Measurements from ENCODE around the gene HAPSTR1.

Gene HAPSTR1

DNA sequence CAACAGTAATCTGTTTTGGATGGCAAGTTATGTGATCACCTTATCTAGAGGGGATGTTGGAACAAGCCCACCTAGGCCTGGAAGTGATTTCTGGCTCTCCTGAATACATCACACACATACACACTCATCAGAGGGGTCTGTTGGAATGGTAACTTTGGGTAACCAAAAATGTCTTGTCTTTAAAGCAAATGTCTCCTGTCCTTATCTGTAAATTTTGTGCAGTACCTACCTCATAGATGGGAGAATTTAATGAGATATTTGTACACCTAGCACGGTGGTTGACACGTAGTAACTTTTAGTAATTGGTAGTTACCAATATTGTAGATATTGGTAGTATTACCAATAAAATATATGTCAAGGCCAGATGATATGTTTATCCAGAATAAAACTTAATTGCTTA is 24.7 kb downstream of the HAPSTR1 start:
- Histone ChIP-seq H3K27me3 (ENCODE audit: insufficient read depth, low read length, poor library complexity) (no peaks in the 10 kb centered on the region), H2AFZ (ENCODE audit: low read depth, low read length) (no peak overlapping the region), H3K9ac (ENCODE audit: low read depth, low read length) (no peak overlapping the region), H3K4me2 (ENCODE audit: insufficient read depth, low read length) (no peak overlapping the region), H3K9me3 (ENCODE audit: insufficient read depth, low read length, severe bottlenecking) (no peaks in the 10 kb centered on the region), H3K79me2 (ENCODE audit: insufficient read depth, low read length) (peaks cover 97% of the 10 kb centered on the region), H3K4me1 (ENCODE audit: insufficient read depth, low read length) (no peaks in the 10 kb centered on the region), H3K36me3 (ENCODE audit: insufficient read depth, low read length) (peaks cover 93% of the 10 kb centered on the region), H4K20me1 (ENCODE audit: insufficient read depth, low read length) (peaks cover 78% of the 10 kb centered on the region), H3K27ac (ENCODE audit: low read length) (no peak overlapping the region), H3K4me3 (ENCODE audit: low read depth in 1 of 2, low read length in 2 of 2) (no peak overlapping the region)
- DNase-seq (no peak), ATAC-seq (ENCODE audit: insufficient read depth, low read depth) (no peak)
- TF ChIP-seq, protein P1, sequence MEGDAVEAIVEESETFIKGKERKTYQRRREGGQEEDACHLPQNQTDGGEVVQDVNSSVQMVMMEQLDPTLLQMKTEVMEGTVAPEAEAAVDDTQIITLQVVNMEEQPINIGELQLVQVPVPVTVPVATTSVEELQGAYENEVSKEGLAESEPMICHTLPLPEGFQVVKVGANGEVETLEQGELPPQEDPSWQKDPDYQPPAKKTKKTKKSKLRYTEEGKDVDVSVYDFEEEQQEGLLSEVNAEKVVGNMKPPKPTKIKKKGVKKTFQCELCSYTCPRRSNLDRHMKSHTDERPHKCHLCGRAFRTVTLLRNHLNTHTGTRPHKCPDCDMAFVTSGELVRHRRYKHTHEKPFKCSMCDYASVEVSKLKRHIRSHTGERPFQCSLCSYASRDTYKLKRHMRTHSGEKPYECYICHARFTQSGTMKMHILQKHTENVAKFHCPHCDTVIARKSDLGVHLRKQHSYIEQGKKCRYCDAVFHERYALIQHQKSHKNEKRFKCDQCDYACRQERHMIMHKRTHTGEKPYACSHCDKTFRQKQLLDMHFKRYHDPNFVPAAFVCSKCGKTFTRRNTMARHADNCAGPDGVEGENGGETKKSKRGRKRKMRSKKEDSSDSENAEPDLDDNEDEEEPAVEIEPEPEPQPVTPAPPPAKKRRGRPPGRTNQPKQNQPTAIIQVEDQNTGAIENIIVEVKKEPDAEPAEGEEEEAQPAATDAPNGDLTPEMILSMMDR (IDR thresholded peaks at IDR 0.05; ENCODE audit: borderline replicate concordance, extremely low read depth, low read length, poor library complexity, severe bottlenecking), result no peak
- TF ChIP-seq EZH2 (IDR thresholded peaks at IDR 0.05; ENCODE audit: borderline replicate concordance, low read depth, low read length, severe bottlenecking), result no peak

DNA sequence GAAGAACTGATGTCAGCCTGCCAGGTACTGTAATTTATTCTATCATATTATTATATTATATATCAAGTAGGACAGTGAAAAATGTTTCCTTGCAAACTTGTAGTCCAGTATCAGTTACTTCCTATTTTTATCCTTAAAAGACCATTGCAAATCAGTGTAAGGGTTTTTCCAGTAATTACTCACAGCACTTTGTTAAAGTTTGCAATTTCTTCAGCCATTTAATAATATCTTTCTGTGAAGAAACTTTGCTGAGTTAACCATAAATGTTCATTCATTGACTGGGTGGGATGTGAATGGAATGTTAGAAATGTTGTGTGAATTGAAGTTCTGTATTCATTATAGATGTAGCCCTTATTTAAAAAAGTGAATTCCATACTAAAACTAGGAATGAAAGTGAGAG is 26.7 kb downstream of the HAPSTR1 start:
- H2AFZ ChIP-seq (ENCODE audit: low read depth, low read length), result no peak overlapping the region
- no peaks in the 10 kb centered on the region for H3K4me1 ChIP-seq (ENCODE audit: insufficient read depth, low read length)
- no peak overlapping the region for H3K4me3 ChIP-seq (ENCODE audit: low read depth in 1 of 2, low read length in 2 of 2)
- H3K9ac ChIP-seq (ENCODE audit: low read depth, low read length), result no peak overlapping the region
- H3K79me2 ChIP-seq (ENCODE audit: insufficient read depth, low read length), result peaks cover 94% of the 10 kb centered on the region
- peaks cover 96% of the 10 kb centered on the region for H3K36me3 ChIP-seq (ENCODE audit: insufficient read depth, low read length)
- H3K4me2 ChIP-seq (ENCODE audit: insufficient read depth, low read length), result no peak overlapping the region
- H3K9me3 ChIP-seq (ENCODE audit: insufficient read depth, low read length, severe bottlenecking), result no peaks in the 10 kb centered on the region
- no peak for TF ChIP-seq EZH2 (IDR thresholded peaks at IDR 0.05; ENCODE audit: borderline replicate concordance, low read depth, low read length, severe bottlenecking)
- TF ChIP-seq, protein P1 (IDR thresholded peaks at IDR 0.05; ENCODE audit: borderline replicate concordance, extremely low read depth, low read length, poor library complexity, severe bottlenecking), result no peak
- ATAC-seq (ENCODE audit: insufficient read depth, low read depth), result no peak
- peaks cover 77% of the 10 kb centered on the region for H4K20me1 ChIP-seq (ENCODE audit: insufficient read depth, low read length)
- H3K27me3 ChIP-seq (ENCODE audit: insufficient read depth, low read length, poor library complexity), result no peaks in the 10 kb centered on the region
- DNase-seq, result no peak
- no peak overlapping the region for H3K27ac ChIP-seq (ENCODE audit: low read length)

DNA sequence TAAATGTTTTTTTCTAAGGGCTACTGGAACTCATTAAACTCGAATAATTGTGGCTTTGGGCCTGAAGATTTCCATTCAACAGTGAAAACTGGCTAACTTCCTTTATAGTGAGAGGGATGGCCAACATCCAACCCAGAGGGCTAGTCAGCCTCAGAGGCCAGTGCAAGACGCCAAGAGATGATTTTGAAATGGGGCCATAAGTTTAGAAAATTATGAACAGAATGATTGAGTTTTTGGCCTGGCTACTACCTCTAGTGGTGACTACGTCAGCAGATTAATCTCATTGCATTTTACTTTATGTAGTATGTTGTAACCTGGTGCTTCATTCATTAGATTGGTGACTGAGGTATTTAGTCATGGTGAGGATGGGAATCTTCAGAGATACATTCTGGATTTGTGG is 28.4 kb downstream of the HAPSTR1 start:
- H3K36me3 ChIP-seq (ENCODE audit: insufficient read depth, low read length), result peaks cover 93% of the 10 kb centered on the region
- DNase-seq (no peak), ATAC-seq (ENCODE audit: insufficient read depth, low read depth) (no peak)
- H3K27ac ChIP-seq (ENCODE audit: low read length), result no peak overlapping the region
- H2AFZ ChIP-seq (ENCODE audit: low read depth, low read length), result no peak overlapping the region
- peaks cover 73% of the 10 kb centered on the region for H4K20me1 ChIP-seq (ENCODE audit: insufficient read depth, low read length)
- H3K4me3 ChIP-seq (ENCODE audit: low read depth in 1 of 2, low read length in 2 of 2), result no peak overlapping the region
- no peak overlapping the region for H3K9ac ChIP-seq (ENCODE audit: low read depth, low read length)
- peaks cover 11% of the 10 kb centered on the region for H3K4me1 ChIP-seq (ENCODE audit: insufficient read depth, low read length)
- H3K4me2 ChIP-seq (ENCODE audit: insufficient read depth, low read length), result no peak overlapping the region
- H3K79me2 ChIP-seq (ENCODE audit: insufficient read depth, low read length), result peaks cover 86% of the 10 kb centered on the region
- H3K27me3 ChIP-seq (ENCODE audit: insufficient read depth, low read length, poor library complexity), result no peaks in the 10 kb centered on the region
- TF ChIP-seq EZH2 (IDR thresholded peaks at IDR 0.05; ENCODE audit: borderline replicate concordance, low read depth, low read length, severe bottlenecking), result no peak
- TF ChIP-seq, protein P1 (IDR thresholded peaks at IDR 0.05; ENCODE audit: borderline replicate concordance, extremely low read depth, low read length, poor library complexity, severe bottlenecking), result no peak
- H3K9me3 ChIP-seq (ENCODE audit: insufficient read depth, low read length, severe bottlenecking), result no peaks in the 10 kb centered on the region

DNA sequence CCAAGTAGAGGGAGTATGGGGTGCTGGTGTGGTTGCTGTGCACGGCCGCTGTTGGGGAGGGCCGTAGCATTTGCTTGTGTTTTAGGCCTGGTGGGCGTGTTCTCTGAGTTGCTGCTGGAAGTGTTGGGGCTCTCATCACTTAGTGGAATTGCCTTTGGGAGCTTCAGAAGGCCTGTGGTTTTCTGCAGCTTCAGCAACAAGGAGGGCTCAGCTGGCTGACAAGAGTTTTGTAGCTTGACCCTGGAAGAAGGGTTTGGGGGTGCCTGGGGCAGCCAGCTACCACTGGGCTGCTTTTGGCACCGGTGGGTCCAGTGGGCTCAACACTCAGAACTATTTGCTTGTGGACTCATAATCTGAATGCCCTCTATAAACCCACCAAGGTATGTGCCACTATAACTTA is 30.9 kb downstream of the HAPSTR1 start:
- Histone ChIP-seq H3K4me3 (ENCODE audit: low read depth in 1 of 2, low read length in 2 of 2) (no peak overlapping the region), H3K79me2 (ENCODE audit: insufficient read depth, low read length) (peaks cover 61% of the 10 kb centered on the region), H3K36me3 (ENCODE audit: insufficient read depth, low read length) (peaks cover 76% of the 10 kb centered on the region), H2AFZ (ENCODE audit: low read depth, low read length) (no peak overlapping the region), H3K27me3 (ENCODE audit: insufficient read depth, low read length, poor library complexity) (no peaks in the 10 kb centered on the region), H3K9me3 (ENCODE audit: insufficient read depth, low read length, severe bottlenecking) (no peaks in the 10 kb centered on the region), H3K4me2 (ENCODE audit: insufficient read depth, low read length) (no peak overlapping the region), H3K27ac (ENCODE audit: low read length) (0 out of 2 replicates have a peak overlapping the region, but pooled peaks have one; percentile 11), H3K9ac (ENCODE audit: low read depth, low read length) (no peak overlapping the region), H3K4me1 (ENCODE audit: insufficient read depth, low read length) (peaks cover 37% of the 10 kb centered on the region), H4K20me1 (ENCODE audit: insufficient read depth, low read length) (peaks cover 64% of the 10 kb centered on the region)
- DNase-seq (no peak), ATAC-seq (ENCODE audit: insufficient read depth, low read depth) (no peak)
- TF ChIP-seq, protein P1 (IDR thresholded peaks at IDR 0.05; ENCODE audit: borderline replicate concordance, extremely low read depth, low read length, poor library complexity, severe bottlenecking), result no peak
- no peak for TF ChIP-seq EZH2 (IDR thresholded peaks at IDR 0.05; ENCODE audit: borderline replicate concordance, low read depth, low read length, severe bottlenecking)
